H54 (cell line): ENCODE results near the gene SMPD3.
A peak's percentile ranks its signal among the peaks of the same experiment; 100 is the strongest.

Experiments
- DNase-seq: peaks from one replicate; pipeline ENCODE4 v3.0.0; 2011; ENCODE audit warnings: low spot score, mixed read lengths; ENCODE audit not compliant: insufficient read length
- FAIRE-seq: peaks from 3 replicates; lab custom pipeline; 2011; peaks lifted over from hg19 to GRCh38; lab: Jason Lieb, UNC
- POLR2A ChIP-seq: IDR thresholded peaks from 2 replicates; pipeline ENCODE4 v1.6.1; 2011; ENCODE audit warnings: low read depth, mild to moderate bottlenecking, low read length

Gene SMPD3

GRCh38 chr16:68434624-68435210 is 13.6 kb downstream of the SMPD3 start:
- DNase-seq = no peak
- TF ChIP-seq POLR2A = no peak
- FAIRE-seq = no peak

GRCh38 chr16:68433316-68433715 is 15.0 kb downstream of the SMPD3 start:
- no peak for DNase-seq
- no peak for TF ChIP-seq POLR2A
- FAIRE-seq = no peak

- FAIRE-seq = no peak
- no peak for TF ChIP-seq POLR2A
- no peak for DNase-seq
Measured at GRCh38 chr16:68432701-68433100, 15.6 kb downstream of the SMPD3 start.

- no peak for FAIRE-seq
- TF ChIP-seq POLR2A = no peak
- DNase-seq = no peak
Measured at GRCh38 chr16:68429076-68429854, 19.0 kb downstream of the SMPD3 start.

- no peak for TF ChIP-seq POLR2A
- no peak for FAIRE-seq
- no peak for DNase-seq
Measured at GRCh38 chr16:68427649-68428303, 20.5 kb downstream of the SMPD3 start.

GRCh38 chr16:68426347-68426652 is 22.0 kb downstream of the SMPD3 start:
- no peak for TF ChIP-seq POLR2A
- FAIRE-seq (no peak), DNase-seq (no peak)

GRCh38 chr16:68425498-68426346 is 22.6 kb downstream of the SMPD3 start:
- TF ChIP-seq POLR2A = no peak
- no peak for DNase-seq
- no peak for FAIRE-seq

GRCh38 chr16:68423771-68424170 is 24.5 kb downstream of the SMPD3 start:
- FAIRE-seq (no peak), DNase-seq (no peak)
- TF ChIP-seq POLR2A = no peak

GRCh38 chr16:68422396-68422960 is 25.8 kb downstream of the SMPD3 start:
- DNase-seq = no peak
- FAIRE-seq = no peak
- TF ChIP-seq POLR2A = no peak

GRCh38 chr16:68421076-68421475 is 27.2 kb downstream of the SMPD3 start:
- DNase-seq = no peak
- TF ChIP-seq POLR2A = no peak
- FAIRE-seq = no peak

GRCh38 chr16:68420366-68420942 is 27.9 kb downstream of the SMPD3 start:
- TF ChIP-seq POLR2A = no peak
- DNase-seq (no peak), FAIRE-seq (no peak)

- TF ChIP-seq POLR2A = no peak
- DNase-seq (peak; percentile 40), FAIRE-seq (no peak)
Measured at GRCh38 chr16:68417711-68418301, 30.5 kb downstream of the SMPD3 start.
